ENCODE measurements around the gene CACFD1.

Gene CACFD1

DNA sequence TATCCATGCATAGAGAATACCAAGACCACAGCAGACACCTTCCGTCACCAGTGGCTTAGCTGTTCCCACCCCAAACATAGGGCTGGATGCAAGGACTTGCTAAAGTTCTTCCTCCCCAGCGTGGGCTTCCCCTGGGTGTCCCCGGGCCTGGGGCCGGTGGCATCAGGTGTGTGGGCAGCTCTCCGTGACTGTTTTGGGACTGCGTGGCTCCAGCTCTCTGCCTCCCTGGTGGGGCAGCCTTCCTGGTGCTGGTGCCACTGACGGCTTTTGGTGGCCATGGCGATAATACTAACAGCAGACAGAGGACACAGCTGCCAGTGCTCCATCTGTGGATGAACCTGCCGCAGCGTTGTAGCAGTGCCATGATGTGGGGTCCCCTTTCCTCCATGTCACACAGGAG is 4.9 kb downstream of the CACFD1 start:
- no peak for DNase-seq (ENCODE audit: low read depth)

- no peak for DNase-seq (ENCODE audit: low read depth)
Measured at GRCh38 chr9:133465984-133466383, 6.2 kb downstream of the CACFD1 start.

GRCh38 chr9:133467101-133467500 is 7.3 kb downstream of the CACFD1 start:
- DNase-seq (ENCODE audit: low read depth) = no peak

DNA sequence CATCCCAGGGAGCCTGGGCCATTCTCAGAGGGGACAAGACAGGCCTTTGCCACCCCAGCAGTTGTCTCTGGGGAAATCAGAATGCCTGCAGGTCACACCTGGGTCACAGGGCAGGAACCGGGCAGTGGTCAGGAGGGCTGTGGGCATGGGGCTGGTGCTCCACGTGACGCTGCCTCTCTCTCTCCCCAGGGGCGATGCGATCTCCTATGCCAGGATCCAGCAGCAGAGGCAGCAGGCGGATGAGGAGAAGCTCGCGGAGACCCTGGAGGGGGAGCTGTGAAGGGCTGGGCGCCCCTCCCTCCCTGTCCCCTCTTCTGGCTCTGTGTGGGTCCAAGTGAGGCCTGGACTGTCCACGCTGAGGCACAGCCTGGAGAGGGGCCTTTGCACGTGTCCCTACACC is 8.6 kb downstream of the CACFD1 start:
- DNase-seq (ENCODE audit: low read depth) = no peak

DNA sequence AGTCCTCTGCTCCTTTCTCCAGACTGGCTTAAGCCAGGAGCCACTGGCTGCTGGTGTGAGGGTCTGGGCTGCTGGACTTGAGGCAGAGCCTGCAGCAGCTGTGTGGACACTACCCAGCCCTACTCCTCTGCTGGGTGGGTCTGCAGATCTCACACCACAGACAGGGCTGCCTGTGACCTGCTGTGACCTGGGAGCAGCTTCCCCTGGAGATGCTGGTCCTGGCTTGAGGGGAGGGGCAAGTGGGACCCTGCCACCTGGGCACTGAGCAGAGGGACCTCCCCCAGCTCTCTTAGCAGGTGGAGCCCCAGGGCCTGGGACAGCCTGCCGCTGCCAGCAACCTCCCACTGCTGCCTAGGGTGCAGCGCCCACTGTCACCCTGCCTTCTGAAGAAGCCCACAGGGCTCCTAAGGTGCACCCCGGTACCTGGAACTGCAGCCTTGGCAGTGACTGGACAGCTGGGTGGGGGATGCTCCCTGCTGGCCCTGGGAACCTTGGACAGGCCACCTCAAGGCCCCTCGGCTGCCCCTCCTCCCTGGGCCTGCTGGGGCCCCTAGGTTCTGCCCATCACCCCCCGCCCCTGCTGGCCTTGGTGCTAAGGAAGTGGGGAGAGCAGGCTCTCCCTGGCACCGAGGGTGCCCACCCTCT is 9.1 kb downstream of the CACFD1 start:
- DNase-seq (ENCODE audit: low read depth) = no peak

- no peak for DNase-seq (ENCODE audit: low read depth)
Measured at GRCh38 chr9:133470427-133470924, 10.7 kb downstream of the CACFD1 start.

GRCh38 chr9:133470988-133471387 is 11.2 kb downstream of the CACFD1 start:
- DNase-seq (ENCODE audit: low read depth) = no peak

DNA sequence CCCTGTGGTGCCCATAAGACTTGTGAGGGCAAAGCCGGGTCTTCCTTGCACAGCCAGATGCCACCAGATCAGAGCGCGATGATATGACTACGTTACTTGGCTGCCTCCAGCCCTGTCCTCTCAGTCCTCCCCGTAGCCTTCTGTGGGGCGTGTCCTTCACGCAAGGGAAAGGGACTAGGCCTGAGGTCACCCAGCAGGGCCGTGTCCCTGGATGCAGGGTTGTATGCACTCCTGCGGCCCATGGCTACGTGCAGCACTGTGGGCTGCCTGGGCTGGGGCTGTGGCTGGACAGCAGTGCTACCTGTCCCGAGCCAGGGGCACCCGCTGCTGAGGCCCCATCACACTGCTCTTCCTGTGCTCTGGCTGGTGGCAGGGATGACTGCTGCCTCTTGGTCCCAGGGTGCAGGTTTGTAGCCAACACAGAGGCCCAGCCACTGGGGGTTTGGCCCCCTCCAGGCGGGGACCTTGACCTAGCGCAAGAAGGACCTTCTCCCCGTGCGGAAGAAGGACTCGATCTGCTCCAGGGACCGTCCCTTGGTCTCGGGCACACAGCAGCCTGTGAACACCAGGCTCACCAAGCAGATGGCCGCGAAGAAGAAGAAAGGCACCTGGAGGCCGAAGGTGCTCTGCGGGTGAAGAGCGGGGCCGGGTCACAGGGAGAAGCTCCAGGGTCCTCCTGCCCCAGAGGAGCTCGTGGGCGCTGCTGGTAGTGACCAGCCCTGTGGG is 11.9 kb downstream of the CACFD1 start:
- no peak for DNase-seq (ENCODE audit: low read depth)

DNA sequence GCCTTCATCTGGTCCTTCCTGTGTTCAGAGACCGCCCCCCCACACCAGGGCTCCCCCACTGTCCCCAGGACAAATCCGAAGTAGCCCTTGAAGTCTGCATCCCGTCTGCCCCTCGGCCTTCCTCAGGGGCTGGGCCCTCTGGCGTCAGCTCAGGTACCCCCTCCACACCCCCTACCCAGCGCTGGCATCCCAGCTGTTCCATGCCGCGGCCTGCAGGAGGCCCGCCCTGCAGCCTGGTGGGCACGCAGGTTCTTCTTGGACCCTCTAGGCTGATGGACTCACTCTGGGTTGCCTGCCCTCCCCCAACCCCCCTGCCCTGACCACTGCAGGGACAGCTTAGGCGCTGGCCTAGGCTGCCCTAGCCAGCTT is 12.5 kb downstream of the CACFD1 start:
- no peak for DNase-seq (ENCODE audit: low read depth)

- DNase-seq (ENCODE audit: low read depth) = no peak
Measured at GRCh38 chr9:133472753-133473378, 13.1 kb downstream of the CACFD1 start.

- no peak for DNase-seq (ENCODE audit: low read depth)
Measured at GRCh38 chr9:133473743-133474142, 14.0 kb downstream of the CACFD1 start.

DNA sequence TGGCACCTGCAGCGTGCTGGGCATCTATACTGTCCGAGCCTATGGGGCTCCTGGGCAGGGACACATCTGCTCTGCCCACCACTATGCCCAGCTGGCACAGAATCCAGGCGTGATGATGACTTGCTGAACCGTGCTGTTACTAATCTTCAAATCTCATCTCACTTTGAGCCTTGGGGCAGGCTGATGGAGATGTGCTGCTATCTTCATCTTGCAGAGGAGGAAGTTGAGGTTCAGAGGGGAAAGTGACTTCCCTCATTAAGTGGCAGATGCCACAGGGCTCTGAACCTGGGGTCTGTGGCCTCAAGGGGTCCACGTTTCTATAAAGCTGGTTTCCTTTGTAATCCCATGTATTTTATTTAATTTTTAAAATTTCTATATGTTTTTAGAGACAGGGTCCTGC is 14.4 kb downstream of the CACFD1 start:
- no peak for DNase-seq (ENCODE audit: low read depth)

DNA sequence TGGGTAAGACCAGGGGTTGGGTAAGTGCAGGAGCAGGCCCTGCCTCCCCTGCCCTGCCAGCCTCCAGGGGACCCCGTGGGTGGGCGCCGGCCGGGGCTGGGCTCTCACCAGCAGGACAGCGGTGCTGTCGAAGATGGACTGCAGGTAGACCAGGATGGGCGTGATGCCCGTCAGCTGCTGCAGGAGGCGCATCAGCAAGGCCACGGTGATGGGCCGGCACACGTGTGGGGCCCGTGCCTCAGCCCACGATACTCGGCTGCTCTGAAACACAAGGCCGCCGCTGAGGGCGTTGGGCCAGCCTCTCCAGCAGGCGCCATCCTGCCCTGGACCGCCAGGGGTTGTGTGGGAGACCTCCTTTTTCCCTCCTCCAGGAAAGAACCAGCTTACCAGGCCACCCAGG is 15.1 kb downstream of the CACFD1 start:
- no peak for DNase-seq (ENCODE audit: low read depth)

DNA sequence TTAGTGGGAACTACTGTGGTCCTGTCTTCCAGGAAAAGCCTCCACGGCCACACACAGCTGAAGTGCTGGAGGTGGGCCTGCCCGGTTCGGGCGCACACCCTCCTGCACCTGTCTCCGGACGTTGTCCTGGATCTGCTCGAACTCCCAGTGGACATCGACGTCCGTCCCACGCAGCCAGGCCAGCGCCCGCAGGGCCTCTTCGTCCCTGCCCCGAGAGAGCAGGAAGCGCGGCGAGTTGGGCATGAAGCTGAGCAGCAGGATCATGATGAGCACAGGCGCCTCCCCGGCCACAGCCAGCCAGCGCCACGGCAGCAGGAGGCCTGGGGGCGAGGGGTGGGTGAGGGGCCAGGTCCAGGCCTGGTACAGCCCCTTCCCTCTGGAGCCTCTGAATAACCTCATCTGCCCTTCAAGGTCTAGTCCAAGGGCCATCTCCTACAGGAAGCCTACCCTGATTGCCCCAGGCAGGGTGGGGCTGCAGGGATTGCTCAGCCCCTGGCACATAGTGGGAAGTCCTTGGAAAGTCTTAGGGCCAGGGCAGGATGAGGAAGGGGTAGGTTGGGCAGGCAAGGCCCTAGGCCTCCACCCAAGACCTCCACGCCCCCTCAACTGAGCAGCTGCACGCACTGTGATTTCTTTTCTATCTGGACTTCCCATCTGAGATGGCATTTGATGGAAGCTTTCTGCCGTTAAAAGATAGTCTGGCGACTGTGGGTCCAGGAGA is 15.7 kb downstream of the CACFD1 start:
- DNase-seq (ENCODE audit: low read depth) = no peak

GRCh38 chr9:133476036-133476931 is 16.5 kb downstream of the CACFD1 start:
- no peak for DNase-seq (ENCODE audit: low read depth)

DNA sequence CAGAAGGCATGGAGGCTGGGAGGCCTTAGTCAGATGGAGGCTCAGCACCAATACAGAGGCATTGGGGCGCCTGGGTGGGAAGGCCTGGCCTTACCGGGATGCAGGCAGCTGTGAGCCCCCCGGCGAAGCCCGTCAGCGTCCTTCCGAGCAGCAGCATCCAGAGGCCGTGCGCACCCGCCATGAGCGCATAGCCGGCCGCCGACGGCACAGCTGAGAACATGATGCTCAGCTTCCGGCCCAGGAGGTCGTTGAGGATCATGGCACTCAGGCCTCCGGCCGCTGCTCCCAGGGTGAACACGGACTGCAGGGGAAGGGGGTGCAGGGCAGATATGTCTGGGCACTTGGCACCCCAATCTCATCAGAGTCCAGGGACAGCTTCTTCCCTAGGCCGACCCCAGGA is 17.2 kb downstream of the CACFD1 start:
- no peak for DNase-seq (ENCODE audit: low read depth)

DNA sequence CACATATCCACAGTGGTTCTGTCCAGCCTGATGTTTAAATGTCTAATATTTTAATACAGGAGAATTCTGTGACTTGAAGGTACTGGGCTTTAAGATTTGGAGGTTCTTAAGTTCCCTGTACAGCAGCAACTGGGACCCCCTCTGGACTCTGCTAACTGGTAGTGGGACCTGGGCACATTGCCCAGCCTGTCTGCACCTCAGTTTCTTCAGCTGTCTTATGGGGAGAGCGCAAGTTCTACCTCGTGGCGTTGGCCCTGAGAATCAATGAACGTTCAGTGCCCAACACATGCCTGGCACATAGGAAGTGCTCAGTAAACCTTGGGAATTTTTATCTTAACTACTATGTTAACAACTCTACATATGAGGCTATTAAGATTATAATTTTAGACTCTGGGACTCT is 17.7 kb downstream of the CACFD1 start:
- DNase-seq (ENCODE audit: low read depth) = no peak

DNA sequence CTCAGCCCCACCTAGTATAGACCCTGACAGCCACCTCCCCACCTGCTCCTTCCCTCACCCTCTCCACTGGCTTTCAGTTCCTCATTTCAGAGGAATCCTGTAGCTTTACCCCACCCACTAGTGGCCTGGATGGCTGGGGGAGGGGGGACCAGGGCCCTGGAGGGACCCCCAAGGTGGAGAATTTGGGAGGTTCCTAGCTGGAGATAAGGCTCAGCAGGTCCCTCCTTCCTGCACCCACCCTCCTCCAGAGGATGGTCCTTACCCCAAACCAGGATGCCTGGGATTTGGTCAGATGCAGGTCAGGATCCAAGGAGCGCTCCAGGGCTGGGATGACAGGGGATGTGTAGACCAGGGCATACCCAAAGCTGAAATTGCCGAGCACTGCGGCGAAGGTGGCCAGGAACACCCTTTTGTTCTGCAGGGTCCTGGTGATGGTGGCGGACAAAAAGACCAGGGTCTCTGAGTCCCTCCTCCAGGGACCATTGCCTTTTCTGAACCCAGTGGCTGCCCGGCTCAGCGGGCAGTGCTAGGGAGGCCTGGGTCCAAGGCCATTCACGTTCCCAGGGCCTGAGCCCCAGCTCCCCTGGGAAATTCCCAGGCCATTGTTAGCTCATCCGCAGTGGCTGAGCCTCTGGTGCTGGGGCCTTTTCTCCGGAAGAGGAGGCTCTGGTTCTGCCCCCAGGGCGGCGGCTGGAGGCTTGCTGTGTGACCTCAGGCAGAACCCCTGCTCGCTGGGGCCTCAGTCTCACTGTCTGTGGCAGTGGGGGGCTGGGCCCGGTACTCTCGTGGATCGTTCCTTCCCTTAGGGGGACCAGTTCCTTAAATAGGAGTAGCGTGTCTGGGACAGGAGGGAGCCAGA is 18.4 kb downstream of the CACFD1 start:
- no peak for DNase-seq (ENCODE audit: low read depth)

- DNase-seq (ENCODE audit: low read depth) = peak; percentile 74
Measured at GRCh38 chr9:133478851-133479711, 19.3 kb downstream of the CACFD1 start, which contains the start of gene SLC2A6. SLC2A6 (minus strand) TSS chr9:133479099; CDS start chr9:133479059, 40 bp downstream.

DNA sequence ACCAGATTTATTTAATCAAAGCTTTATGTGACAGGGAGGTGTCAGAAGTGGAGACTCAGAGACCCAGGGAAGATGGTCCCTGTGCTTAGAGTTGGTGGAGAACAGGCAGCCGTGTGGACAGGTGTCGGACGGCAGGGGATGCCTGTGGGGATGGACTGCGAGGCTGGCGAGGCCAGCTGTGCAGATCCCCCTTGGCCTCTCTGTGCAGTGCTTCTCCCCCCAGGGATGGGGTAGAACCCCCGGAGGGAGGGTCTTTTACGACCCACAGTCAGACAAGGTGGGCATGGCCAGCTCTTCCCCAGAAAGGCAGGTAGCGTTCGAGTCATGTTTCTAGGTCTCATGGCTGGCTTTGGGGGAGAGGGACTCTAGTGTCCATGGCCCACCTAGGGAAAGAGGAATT is 23.8 kb downstream of the CACFD1 start:
- no peak for DNase-seq (ENCODE audit: low read depth)
